Activated CD4-positive, alpha-beta T cell treated with anti-CD3 and anti-CD28 coated beads, Interleukin-2, amount 50 U/mL, for 1 hour (primary cell): ENCODE results near the gene CHTF8.

ENCODE experiments used
- DNase-seq: peaks from one replicate; pipeline ENCODE4 v3.0.0-alpha.2; 2020

CHTF8 gene

DNA sequence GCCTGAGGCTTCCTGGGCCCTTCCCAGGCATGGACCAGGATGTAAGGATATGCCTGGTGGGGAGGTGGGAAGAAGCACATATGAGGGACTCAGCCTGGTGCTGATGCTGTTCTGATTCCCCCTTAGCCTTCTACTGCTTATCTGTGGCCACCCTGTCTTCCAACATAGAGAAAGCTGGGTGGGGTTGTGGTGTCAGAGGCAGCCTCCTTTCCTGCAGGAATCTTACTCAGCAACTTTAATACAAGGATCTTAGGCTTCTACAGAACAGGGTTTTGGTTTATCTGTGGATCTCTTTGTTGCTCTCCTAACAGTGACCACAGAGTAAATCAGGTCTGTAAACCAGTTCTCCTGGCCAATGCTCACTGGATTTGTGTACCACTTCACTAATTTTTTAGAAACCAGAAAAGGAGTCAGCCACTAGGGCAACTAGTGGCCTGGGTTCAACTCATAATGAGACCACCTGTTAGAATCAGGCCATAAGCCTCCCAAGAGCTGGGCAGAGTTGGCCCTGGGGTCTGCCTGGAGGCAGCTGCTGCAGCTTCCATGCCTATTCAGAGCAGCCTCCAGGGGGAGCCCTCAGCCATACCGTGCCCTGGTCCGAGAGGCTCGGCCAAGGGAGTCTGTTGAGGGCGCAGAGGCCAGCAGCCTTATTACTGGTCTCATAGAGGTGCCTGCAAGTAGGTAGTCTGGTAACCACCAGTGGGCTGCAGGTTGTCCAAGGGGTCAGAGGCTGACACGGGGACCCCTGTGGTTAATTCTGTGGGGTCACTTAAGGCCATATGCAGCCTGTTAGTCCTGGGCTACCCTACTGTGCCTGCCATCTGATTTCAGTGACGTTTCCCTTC, 19.9 kb downstream of the CHTF8 start:
- peak; percentile 41 for DNase-seq

DNA sequence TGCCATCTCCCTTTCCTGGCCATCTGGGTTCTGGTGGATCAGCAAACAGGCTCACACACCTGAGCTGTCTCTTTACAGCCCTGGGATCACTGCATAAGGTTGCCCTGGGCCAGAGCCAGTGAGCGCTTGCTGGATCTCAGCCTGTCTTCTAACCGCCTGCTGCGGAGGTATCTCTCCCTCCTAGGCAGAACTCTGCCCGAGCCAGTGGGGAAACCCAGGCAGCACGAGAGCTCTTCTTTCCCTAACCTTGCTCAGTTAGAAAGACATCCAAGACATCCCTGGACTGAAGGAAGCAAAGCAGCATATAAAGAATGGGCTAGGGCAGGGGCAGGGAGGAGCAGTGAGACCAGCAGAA, 20.5 kb downstream of the CHTF8 start:
- no peak for DNase-seq

DNA sequence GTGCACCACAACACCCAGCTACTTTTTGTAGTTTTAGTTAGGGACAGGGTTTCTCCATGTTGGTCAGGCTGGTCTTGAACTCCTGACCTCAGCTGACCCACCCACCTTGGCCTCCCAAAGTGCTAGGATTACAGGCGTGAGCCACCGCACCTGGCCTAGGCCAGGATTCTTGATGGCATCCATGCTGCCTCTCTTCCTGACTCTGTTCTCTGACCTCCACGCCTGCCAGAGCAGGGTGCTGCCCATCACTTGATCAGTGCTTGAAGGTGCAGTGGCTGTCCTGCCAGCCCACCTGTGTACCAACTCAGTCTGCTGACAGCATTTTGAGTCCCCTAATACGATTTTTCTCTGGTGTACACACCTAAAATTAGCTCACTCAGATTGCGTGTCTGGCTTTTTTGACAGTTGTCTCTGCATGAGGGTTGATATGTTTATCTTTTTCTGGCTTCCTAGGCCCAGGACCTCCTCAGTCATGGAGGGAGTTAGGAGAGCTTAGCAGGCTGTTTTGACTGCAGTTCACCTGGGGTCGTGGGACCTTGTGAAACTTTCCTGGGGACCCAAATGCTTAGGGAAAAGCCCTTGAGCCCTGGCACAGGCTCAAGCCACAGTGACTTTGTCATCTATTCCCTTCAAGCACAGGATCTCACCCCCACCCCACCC, 21.0 kb downstream of the CHTF8 start:
- DNase-seq: no peak

DNA sequence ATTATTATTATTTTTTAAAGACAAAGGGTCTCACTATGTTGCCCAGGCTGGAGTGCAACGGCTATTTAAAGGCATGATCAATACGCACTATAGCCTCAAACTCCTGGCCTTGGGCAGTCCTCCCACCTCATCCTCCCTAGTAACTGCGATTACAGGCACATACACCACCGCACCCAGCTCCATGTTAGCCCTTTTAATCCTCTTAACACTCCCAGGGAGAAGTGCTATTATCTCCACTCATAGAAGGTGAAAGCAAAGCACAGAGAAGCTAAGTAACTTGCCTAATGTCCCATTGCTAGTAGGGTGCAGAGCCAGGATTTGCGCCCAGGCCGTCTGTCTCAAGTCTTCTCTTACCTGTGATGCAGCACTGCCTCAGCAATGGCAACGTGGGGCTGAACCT, 22.0 kb downstream of the CHTF8 start:
- DNase-seq: no peak

DNA sequence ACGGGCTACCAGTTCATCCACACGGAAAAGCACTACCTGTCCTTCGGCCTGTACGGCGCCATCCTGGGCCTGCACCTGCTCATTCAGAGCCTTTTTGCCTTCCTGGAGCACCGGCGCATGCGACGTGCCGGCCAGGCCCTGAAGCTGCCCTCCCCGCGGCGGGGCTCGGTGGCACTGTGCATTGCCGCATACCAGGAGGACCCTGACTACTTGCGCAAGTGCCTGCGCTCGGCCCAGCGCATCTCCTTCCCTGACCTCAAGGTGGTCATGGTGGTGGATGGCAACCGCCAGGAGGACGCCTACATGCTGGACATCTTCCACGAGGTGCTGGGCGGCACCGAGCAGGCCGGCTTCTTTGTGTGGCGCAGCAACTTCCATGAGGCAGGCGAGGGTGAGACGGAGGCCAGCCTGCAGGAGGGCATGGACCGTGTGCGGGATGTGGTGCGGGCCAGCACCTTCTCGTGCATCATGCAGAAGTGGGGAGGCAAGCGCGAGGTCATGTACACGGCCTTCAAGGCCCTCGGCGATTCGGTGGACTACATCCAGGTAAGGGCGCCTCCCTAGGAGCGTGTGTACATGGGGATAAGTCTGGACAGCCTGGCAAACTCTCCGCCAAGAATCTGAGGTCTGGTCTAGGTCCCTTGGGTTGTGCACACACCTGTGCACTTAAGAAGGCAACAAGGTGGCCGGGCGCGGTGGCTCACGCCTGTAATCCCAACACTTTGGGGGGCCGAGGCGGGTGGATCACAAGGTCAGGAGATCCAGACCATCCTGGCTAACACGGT, 22.7 kb downstream of the CHTF8 start:
- no peak for DNase-seq

DNA sequence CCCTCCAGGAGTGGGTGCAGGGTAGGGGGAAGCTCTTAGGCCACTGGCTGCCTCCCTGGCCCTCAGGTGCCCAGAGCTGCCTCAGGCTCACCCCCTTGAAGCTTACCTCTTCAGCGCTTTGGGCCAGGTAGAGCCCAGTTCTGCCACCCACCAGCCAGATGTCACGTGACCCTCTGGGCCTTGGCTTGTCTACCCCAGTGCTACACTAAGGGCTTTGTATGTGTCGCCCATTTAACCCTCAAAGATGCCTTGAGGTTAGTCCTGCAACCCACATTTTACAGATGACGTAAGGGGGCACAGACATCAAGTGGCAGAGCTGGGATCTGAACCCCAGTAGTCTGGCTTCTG, 23.5 kb downstream of the CHTF8 start:
- DNase-seq: no peak

DNA sequence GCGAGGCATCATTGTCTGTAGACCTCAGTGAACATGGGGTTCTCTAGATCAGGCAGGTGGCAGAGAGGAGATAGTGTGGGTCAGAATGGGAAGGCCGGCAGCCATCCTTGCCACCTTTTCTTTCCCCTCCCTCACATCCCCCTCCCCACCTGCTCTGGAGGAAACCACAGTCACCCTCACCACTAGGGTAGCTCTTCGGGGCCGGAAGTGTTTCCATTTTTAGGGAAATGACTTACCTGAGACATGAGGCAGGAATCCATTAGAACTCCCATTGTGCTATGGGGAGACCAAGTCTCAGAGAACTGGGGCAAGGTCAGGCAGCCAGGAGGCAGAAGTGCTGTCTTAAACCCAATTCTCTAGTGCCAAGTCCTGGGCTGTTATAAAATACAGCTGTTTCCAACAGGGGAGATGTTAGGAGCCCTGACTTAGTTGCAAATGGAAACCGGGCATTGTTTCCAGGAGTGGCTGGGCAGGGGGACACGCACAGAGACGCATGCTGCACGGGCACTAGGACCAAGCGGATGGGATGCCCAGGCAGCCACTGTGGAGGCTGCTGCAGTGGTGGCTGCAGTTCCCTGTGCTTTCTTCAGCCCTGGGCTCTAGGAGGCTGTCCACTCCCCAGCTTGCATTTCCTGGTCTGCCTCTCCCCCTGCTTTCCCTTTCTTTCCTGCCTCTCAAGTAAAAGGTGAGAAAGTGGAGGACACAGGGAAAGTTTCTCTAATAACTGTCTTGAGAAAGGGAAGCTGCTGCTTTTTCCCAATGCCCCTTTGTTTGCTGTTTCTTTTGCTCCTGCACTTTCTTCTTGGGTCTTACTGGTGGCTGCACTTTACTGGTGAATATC, 24.1 kb downstream of the CHTF8 start:
- no peak for DNase-seq

DNA sequence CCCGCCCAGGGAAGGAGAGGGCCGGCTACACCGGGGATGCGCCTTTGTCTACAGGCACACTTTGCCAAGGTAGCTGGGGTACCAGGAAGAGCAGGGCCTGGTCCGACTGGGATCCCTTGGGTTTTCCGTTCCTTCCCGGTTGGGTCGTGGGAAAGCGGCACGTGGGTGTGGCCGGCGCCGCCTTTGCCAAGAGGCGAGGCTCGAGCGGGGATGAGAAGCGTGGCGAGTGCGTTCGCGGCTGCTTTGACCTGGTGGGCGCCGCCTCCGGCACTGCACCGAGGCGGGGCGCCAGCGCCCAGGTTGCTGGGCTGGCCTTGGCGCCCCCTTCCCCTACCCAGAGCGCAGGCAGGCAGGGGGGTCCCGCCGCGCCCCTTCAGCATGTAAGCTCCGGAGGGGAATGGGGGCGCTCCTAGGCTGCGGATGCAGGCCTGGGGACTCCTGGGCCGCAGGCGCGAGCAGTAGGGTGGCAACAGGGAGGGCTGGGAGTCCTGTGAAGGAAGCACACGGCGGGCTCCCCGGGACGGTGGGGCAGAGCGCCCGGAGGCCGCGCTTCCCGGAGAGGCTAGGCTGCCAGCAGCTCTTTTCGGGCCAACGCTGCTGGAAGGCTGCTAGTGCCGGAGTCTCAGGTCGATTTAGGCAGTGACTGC, 24.9 kb downstream of the CHTF8 start:
- no peak for DNase-seq

DNA sequence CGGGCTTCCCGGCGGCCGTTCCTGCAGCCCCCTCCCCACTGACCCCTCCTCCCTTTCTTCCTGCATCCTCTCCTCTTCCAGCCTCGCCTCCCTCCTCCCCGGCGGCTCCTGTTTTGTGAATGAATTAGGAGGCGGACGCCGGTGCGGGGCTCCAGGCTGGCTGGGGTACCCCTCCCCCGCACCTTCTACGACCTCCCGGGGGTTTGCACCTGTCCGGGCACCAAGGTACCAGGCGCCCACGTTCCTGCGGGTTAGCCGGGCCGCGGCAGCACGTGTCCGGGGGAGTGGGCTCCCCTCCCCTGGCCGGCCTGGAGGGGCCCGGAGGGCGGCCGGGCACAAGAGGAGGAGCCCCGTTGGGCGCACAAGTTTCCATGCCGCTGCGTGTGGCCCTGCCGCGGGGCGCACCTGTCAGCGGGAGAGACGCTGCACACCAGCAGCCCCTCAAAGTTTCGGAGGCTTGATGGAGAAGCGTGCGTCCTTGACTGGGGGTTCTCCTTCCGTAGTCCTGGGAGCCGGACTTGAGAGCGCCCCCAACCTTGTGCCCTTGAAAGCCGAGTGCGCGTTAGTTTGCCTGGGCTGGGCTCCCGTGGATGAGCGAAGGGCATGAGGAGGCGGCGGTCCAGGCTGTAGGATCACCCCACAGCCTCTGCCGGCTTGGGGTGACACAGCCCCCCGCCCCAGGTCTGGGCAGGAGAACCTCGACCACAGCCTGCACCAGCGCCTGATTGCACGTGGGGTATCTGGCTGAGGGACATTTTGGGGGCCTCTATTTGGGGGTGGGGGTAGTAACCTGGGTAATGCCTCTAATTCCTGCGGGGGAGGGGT, 25.7 kb downstream of the CHTF8 start:
- no peak for DNase-seq

DNA sequence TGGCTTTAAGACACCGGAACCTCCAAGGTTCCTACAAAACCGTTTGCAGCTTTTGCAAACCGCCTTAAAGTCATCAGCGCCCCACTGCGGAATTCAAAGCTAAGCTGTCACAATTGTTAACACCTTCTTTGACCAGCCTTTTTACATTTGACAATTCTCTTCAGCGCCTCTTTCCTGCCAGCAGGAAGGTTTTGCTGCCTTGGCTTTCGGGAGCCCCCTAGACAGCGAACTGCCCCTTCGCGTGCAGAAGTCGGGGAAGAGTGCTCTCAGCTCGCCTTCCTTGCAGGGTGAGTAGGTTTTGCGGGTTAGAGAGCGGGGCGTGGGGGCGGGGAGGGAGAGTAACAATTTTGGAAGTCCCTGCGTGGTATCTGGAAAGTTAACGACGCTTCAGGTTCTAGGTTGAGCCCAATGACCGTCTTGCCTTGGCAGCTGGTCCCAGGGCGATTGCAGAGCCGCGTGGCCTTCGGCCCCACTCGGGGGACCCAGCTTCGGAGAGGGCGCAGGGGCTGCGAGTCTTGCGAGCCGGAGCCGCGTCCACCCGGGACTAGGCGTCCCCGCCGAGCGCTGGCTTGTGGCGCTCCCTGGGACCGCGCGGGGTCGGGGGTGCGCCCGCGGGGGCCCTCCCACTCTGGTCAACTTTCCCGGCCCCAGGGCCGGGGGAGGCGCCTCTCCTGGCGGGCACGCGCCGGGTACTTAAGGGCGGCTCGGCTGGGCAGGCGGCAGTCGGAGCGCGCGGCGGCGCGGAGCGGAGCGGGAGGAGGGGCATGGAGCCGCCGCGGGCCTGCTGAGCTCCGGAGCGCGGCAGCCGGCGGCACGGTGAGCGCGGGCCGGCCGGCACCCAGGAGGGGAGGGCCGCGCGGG, 26.7 kb downstream of the CHTF8 start, which contains the start of gene HAS3:
Gene HAS3, plus strand, starts transcription at position 153 of the 861 bp plus-strand sequence. CDS start 3,743 bp downstream, outside the sequence.
- peak; percentile 17 for DNase-seq

DNA sequence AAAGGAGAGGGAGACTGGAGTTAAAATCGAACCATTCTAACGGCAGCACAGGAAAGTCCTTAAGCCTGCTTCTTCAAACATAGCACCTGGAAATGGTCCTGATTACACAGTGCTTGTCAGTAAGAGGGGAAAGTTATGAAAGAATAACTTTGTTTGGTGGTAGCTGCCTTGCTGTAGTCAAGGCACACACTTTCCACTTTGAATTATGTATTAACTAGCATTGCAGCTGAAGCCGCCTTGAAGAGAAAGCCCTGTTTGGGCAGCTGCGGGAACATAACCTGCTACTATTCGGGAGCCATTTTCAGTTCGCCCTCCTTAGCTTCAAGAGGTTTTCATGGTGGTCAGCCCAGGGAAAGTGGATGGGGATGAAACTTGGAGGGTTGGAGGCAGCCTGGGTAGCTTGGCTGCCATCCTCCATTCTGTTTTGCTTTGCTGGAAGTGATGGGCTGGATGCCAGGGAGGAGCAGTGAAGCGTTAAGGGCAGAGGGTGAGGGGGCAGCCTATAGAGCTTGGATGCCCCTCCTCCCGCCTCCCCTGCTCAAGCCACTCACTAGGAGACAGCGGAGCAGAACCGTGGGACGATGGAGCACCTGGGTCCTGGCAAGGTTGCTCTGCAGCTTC, 32.2 kb downstream of the CHTF8 start:
- no peak for DNase-seq

DNA sequence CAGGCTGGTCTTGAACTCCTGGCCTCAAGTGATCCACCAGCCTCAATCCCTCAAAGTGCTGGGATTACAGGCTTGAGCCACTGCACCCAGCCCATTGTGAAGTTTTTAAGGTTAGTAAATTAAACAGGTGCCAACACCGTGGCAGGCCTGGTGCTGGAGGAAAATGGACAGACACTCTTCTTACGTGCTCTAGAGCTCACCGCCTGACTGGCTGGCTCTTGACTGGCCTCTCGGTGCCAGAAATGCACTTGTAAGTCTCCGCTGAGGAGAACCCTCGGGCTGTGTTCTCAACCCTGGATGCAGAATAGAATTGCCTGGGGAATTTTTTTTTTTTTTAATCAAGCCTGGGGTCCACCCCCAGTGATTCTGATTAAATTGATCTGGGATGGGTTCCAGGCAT, 37.2 kb downstream of the CHTF8 start:
- no peak for DNase-seq

DNA sequence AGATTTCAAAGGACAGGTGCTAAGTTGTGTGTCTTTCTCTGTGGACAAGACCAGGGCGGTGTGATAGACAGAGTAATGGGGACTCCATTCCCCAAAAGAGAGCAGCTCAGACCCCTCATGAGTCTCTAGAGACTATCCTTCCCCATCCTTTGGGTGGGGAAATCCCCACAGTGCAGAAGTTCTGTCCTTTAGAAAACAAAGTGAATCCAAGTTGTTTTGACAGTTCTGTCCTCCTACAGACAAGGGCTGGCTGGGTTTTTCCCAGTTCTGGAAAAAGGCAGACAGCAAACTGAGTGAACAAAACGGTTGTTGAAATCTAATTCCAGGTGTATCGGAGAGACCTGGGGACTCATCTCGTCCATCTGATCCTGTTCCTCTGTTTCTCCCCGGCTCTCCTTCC, 37.9 kb downstream of the CHTF8 start:
- no peak for DNase-seq

DNA sequence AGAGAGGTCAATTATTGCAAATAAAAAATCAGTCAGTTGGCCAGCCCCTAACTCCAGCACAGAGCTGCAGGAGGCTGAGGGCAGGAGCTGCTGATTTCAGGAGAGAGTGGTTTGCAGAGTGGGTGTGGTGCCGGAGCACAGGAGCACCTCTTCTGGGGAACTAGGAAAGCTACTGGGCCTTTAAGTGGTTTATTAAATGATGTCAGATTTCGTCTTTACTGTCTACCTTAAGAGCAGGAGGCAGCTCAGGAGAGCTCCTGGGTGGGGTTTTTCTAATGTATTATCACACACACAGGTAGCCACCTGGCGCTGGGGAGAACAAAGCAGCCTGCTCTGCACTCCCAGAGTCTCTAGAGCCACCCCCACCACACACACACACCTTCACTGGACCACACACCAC, 38.4 kb downstream of the CHTF8 start:
- DNase-seq: no peak

DNA sequence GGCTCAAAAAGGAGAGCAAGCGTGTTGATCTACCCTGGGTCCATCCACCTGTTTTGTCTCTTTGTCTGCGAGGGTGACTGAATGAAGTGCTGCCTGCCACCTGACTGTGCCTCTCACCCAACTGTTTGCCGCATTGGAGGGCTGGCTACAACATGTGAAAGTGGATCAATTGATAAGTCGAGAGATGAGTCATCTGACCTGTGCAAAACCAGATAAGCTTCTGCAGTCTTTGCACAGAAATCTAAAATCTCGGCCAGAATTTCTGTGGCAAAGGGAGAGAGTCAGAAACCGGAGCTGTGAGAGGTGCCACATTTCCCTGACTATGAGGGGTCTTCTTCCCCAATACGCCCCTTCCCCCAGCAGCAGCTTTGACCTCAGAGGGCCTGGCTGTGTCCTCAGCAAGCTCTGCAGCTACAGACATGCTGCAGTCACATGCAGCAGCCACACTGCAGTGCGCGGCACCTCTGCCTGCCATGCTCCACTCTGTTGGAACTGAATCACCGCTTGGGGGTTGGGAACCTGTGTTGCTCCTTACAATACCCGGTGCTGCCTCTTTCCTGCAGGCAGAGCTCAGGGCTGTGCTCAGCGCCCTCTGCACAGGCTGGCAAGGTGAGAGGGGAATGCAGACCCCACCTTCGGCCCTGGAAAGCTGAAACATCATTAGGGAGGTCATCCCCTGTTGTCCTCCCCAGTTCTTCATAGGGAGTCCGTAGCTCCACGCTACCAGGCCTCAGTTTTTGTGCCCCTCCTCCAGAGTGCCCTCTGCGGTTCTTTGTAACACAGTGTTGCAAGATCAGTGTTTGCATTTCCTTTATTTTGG, 43.1 kb downstream of the CHTF8 start:
- DNase-seq: no peak

DNA sequence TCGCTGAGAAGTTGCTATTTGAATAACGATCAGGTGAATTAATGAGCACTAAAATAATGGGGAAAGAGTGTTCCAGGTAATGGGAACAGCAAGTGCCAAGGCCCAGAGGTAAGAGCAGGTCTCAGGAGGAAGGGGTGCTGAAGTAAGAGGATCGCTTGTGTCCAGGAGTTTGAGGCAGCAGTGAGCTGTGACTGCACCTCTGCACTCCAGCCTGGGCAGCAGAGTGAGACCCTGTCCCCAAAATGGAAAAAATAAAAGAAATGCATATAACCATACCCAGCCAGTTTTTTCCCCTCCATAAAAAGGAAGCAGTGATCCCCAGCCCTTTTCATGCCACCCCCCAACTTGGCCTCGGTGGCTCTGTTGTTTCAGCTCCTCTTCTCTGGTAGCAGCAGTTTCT, 43.7 kb downstream of the CHTF8 start:
- no peak for DNase-seq

DNA sequence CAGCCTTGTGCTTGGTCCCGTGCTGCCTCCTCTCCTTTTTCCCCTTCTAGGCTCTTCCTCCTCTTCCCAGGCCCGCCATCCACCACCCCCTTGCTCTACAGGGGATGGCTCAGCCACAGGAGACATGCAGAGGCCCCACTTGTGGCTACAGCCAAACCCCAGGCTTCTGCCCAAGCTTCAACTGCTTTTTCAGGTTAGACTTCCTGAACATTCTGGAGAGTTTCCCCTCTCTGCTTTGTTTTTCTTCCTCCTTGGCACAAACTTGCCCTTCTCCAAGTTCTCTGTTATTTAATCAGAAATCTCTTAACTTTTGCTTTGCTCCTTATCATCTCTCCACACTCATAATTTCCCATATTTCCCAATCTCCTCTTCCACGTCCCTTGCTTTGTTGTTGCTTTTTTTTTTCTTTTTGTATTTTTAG, 45.2 kb downstream of the CHTF8 start:
- no peak for DNase-seq

DNA sequence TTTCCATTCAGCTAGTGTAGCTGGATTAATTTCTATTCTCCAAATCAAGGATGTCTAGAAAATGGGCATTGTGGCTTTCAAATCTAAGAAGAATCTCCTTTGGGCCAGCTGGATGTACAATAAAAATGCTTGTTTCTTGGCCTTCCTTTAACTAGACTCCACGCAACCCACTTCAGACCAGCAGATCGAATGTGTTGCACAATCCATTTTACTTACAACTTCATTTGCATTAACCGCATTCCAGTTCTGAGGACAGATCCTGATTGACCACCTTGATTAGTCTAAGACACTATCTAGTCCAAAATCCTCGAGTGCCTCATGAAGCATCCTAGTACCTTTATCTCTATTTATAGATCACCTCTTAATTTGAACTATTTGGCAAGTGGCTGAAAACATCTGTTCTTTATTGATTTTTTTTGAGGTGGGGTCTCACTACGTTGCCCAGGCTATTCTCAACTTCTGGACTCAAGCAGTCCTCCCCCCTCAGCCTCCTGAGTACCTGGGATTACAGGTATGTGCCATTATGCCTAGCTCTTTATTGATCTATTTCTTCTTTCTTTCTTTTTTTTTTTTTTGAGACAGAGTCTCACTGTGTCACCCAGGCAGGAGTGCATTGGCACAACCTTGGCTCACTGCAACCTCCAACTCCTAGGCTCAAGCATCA, 47.2 kb downstream of the CHTF8 start:
- no peak for DNase-seq
